ENCODE data around the gene ID3. TPM values are rescaled to one million over a fixed set of nuclear protein-coding genes. Genes with fewer than 3 reads are reported as not detected.
A peak's percentile ranks its signal among the peaks of the same experiment; 100 is the strongest.

The ID3 gene
- total RNA-seq, 1 donor from 2014 or later, result 99.9 TPM

DNA sequence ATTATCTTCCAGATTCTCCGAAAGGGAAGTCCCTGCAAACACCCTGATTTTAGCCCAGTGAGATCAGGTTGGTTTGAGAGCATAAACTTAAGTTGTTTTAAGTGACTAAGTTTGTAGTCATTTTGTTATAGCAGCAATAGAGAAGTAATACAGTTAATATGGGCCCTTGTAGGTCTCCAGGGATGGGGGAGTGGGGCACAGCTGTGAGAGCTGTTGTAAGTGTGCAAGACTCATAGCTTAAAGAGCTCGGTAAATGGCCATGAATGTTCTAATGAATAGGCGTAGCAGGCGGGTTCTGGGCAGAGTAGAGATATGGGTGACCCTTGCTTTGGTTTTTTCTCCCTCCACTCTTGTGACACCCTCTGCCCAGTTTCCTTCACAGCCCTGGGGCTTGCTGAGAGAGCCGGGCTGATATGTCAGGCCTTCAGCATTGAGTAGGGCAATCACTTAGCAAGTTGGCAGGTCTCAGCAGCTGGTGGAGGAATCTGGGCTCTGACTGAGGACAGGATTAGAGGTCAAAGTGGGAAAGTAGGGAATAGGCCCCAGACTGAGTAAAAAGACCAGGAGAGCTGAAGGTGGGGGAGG, 16.0 kb upstream of the ID3 start:
- no peaks in the 10 kb centered on the region for H4K20me1 ChIP-seq (ENCODE audit: low read depth)
- no peaks in the 10 kb centered on the region for H3K36me3 Mint-ChIP-seq
- no peak overlapping the region for H3K9ac ChIP-seq
- TF ChIP-seq EZH2phosphoT487 (IDR thresholded peaks at IDR 0.05) (no peak), EZH2 (IDR thresholded peaks at IDR 0.05) (no peak)
- TF ChIP-seq, protein P1, sequence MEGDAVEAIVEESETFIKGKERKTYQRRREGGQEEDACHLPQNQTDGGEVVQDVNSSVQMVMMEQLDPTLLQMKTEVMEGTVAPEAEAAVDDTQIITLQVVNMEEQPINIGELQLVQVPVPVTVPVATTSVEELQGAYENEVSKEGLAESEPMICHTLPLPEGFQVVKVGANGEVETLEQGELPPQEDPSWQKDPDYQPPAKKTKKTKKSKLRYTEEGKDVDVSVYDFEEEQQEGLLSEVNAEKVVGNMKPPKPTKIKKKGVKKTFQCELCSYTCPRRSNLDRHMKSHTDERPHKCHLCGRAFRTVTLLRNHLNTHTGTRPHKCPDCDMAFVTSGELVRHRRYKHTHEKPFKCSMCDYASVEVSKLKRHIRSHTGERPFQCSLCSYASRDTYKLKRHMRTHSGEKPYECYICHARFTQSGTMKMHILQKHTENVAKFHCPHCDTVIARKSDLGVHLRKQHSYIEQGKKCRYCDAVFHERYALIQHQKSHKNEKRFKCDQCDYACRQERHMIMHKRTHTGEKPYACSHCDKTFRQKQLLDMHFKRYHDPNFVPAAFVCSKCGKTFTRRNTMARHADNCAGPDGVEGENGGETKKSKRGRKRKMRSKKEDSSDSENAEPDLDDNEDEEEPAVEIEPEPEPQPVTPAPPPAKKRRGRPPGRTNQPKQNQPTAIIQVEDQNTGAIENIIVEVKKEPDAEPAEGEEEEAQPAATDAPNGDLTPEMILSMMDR (IDR thresholded peaks at IDR 0.05), result no peak
- H3K27me3 ChIP-seq, result no peaks in the 10 kb centered on the region
- no peak overlapping the region for H3K4me3 ChIP-seq
- no peak overlapping the region for H3K4me3 Mint-ChIP-seq
- H3K9me3 Mint-ChIP-seq, result no peaks in the 10 kb centered on the region
- H3K27me3 Mint-ChIP-seq (ENCODE audit: insufficient read depth, low read depth), result peaks cover 7% of the 10 kb centered on the region
- no peaks in the 10 kb centered on the region for H3K79me2 ChIP-seq (ENCODE audit: low read depth)
- peaks cover 48% of the 10 kb centered on the region for H3K4me1 Mint-ChIP-seq
- no peak overlapping the region for H3K4me2 ChIP-seq
- H3F3A ChIP-seq (ENCODE audit: low read depth), result peaks cover 10% of the 10 kb centered on the region
- H2AFZ ChIP-seq (replicated peaks), result no peak overlapping the region
- H3K36me3 ChIP-seq, result no peaks in the 10 kb centered on the region
- no peak overlapping the region for H3K27ac Mint-ChIP-seq
- H3K4me1 ChIP-seq, result peaks cover 9% of the 10 kb centered on the region
- H3K9me3 ChIP-seq (ENCODE audit: low read depth), result no peaks in the 10 kb centered on the region
- DNase-seq (ENCODE audit: low spot score), result no peak
- no peak overlapping the region for H3K27ac ChIP-seq

DNA sequence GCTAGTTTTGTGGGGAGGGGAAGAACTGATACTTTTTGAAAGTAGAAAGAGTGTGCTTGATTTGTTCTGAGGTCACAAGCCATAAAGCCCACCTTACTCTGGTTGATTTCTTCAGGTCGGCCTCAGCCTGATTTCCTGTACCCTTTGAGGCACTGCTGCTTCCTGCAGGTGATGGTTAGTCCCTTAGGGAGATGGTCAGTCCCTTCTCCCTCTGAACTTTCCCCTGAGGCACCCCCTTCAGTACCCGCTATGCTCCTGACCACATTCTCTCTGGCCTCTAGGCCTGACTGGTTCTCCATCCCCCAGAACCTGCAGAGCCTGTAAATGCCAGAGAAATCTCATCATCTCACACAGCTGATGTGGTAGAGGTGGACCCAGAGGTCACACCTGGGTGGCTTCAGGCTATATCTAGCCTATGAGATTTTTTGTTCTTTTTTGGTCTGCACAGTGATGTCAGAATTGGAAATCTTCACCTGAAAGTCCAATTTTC, 15.0 kb upstream of the ID3 start:
- no peaks in the 10 kb centered on the region for H3K9me3 Mint-ChIP-seq
- H3K4me2 ChIP-seq, result no peak overlapping the region
- peaks cover 10% of the 10 kb centered on the region for H3K27me3 Mint-ChIP-seq (ENCODE audit: insufficient read depth, low read depth)
- peaks cover 20% of the 10 kb centered on the region for H3F3A ChIP-seq (ENCODE audit: low read depth)
- H3K36me3 Mint-ChIP-seq, result no peaks in the 10 kb centered on the region
- peaks cover 16% of the 10 kb centered on the region for H3K4me1 ChIP-seq
- H2AFZ ChIP-seq (replicated peaks), result no peak overlapping the region
- no peak overlapping the region for H3K4me3 Mint-ChIP-seq
- H3K27ac ChIP-seq, result no peak overlapping the region
- H3K27ac Mint-ChIP-seq, result peak overlapping the region; percentile 78
- H3K36me3 ChIP-seq, result no peaks in the 10 kb centered on the region
- DNase-seq (ENCODE audit: low spot score), result no peak
- H3K27me3 ChIP-seq, result no peaks in the 10 kb centered on the region
- H3K79me2 ChIP-seq (ENCODE audit: low read depth), result no peaks in the 10 kb centered on the region
- TF ChIP-seq, protein P1 (IDR thresholded peaks at IDR 0.05), result no peak
- TF ChIP-seq EZH2 (IDR thresholded peaks at IDR 0.05), result no peak
- TF ChIP-seq EZH2phosphoT487 (IDR thresholded peaks at IDR 0.05), result no peak
- peaks cover 53% of the 10 kb centered on the region for H3K4me1 Mint-ChIP-seq
- no peak overlapping the region for H3K4me3 ChIP-seq
- H3K9me3 ChIP-seq (ENCODE audit: low read depth), result no peaks in the 10 kb centered on the region
- no peak overlapping the region for H3K9ac ChIP-seq
- no peaks in the 10 kb centered on the region for H4K20me1 ChIP-seq (ENCODE audit: low read depth)

DNA sequence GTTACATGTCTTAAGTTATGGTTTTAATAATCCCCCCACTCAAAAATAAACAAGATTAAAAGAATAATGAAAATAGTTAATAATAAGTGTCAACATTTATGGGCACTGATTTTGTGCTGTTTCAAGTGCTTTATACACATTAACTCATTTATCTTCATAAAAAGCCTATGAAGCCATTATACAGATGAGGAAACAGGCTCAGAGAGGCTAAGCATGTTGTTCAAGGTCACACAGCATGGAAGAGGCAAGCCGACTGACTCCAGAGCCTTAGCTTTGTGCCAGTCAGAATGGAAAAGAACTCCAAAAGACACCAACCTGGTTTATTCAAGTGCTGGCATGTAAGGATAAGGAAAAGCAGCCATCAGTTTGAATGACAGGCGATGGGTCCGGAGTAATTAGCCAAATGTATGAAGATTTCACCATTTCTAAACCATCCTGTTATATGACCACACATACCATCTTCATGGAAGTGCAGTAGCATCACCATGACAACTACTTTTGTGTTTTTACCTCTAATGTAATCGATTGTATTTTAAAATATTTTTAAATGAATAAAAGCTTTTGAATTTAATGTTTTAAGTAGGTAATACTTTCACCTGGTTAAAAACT, 14.4 kb upstream of the ID3 start:
- no peaks in the 10 kb centered on the region for H3K9me3 ChIP-seq (ENCODE audit: low read depth)
- no peaks in the 10 kb centered on the region for H4K20me1 ChIP-seq (ENCODE audit: low read depth)
- H3F3A ChIP-seq (ENCODE audit: low read depth), result peaks cover 26% of the 10 kb centered on the region
- H3K4me3 Mint-ChIP-seq, result no peak overlapping the region
- H3K4me1 Mint-ChIP-seq, result peaks cover 60% of the 10 kb centered on the region
- no peaks in the 10 kb centered on the region for H3K36me3 ChIP-seq
- H3K9me3 Mint-ChIP-seq, result no peaks in the 10 kb centered on the region
- DNase-seq (ENCODE audit: low spot score), result no peak
- no peak overlapping the region for H3K4me3 ChIP-seq
- H3K27ac ChIP-seq, result no peak overlapping the region
- H3K4me2 ChIP-seq, result no peak overlapping the region
- no peak overlapping the region for H3K9ac ChIP-seq
- H3K27me3 Mint-ChIP-seq (ENCODE audit: insufficient read depth, low read depth), result peaks cover 10% of the 10 kb centered on the region
- no peaks in the 10 kb centered on the region for H3K27me3 ChIP-seq
- peak overlapping the region; percentile 89 for H3K27ac Mint-ChIP-seq
- peaks cover 22% of the 10 kb centered on the region for H3K4me1 ChIP-seq
- no peaks in the 10 kb centered on the region for H3K36me3 Mint-ChIP-seq
- no peak overlapping the region for H2AFZ ChIP-seq (replicated peaks)
- no peaks in the 10 kb centered on the region for H3K79me2 ChIP-seq (ENCODE audit: low read depth)
- TF ChIP-seq EZH2phosphoT487 (IDR thresholded peaks at IDR 0.05) (no peak), EZH2 (IDR thresholded peaks at IDR 0.05) (no peak)

DNA sequence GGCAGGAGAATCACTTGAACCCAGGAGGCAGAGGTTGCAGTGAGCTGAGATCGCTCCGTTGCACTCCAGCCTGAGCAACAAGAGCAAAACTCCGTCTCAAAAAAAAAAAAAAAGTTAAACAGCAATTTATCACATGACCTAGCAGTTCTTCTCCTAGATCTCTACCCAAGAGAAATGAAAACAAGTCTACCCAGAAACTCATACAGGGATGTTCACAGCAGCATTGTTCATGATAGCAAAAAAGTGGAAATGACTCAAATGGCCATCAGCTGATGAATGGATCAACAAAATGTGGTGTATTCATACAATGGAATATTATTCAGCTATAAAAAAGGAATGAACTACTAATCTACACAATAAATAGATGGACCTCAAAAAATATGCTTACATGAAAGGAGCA, 12.2 kb upstream of the ID3 start:
- Histone ChIP-seq H3K79me2 (ENCODE audit: low read depth) (no peaks in the 10 kb centered on the region), H3K4me1 (peaks cover 29% of the 10 kb centered on the region), H2AFZ (replicated peaks) (no peak overlapping the region), H3K9me3 (ENCODE audit: low read depth) (no peaks in the 10 kb centered on the region), H3F3A (ENCODE audit: low read depth) (peaks cover 46% of the 10 kb centered on the region), H3K27ac (no peak overlapping the region), H3K27me3 (no peaks in the 10 kb centered on the region), H3K36me3 (no peaks in the 10 kb centered on the region), H4K20me1 (ENCODE audit: low read depth) (no peaks in the 10 kb centered on the region), H3K4me2 (no peak overlapping the region), H3K4me3 (no peak overlapping the region), H3K9ac (no peak overlapping the region)
- Mint-ChIP-seq H3K4me1 (peaks cover 60% of the 10 kb centered on the region), H3K36me3 (no peaks in the 10 kb centered on the region), H3K27me3 (ENCODE audit: insufficient read depth, low read depth) (peaks cover 13% of the 10 kb centered on the region), H3K27ac (peak overlapping the region; percentile 69), H3K9me3 (no peaks in the 10 kb centered on the region), H3K4me3 (no peak overlapping the region)
- no peak for DNase-seq (ENCODE audit: low spot score)
- TF ChIP-seq EZH2phosphoT487 (IDR thresholded peaks at IDR 0.05) (no peak), EZH2 (IDR thresholded peaks at IDR 0.05) (no peak)
- TF ChIP-seq, protein P1 (IDR thresholded peaks at IDR 0.05), result no peak

Data from neural progenitor cell (in vitro differentiated cells).